Measurements from ENCODE around the gene MAP1B. TPM values are rescaled to one million over a fixed set of nuclear protein-coding genes. Genes with fewer than 3 reads are reported as not detected.

The MAP1B gene
- total and polyA plus RNA-seq, 10 of the 15 experiments (the other 5 are each of a cell fraction or from before 2014, with no cell fraction given) = 0.02 to 0.81 (median 0.06) TPM; not detected in 1

GRCh38 chr5:72231991-72232703 lies 124.9 kb downstream of the MAP1B start:
- 63% methylated on average over 6 of the region's 6 CpGs for WGBS (ENCODE audit: insufficient coverage, insufficient replicate concordance, low lambda C conversion rate, missing lambda C conversion rate)
- Histone ChIP-seq H3K9ac (ENCODE audit: control insufficient read depth, insufficient read depth, low read length) (no peak overlapping the region; the same call in 1 of the 2 replicates), H2AFZ (ENCODE audit: control insufficient read depth, low read depth, low read length) (no peak overlapping the region), H3K4me3 (no peak overlapping the region), H3K4me1 (ENCODE audit: control insufficient read depth, insufficient read depth, low read length) (peaks cover 32% of the 10 kb centered on the region), H4K20me1 (ENCODE audit: control insufficient read depth, insufficient read depth) (no peaks in the 10 kb centered on the region), H3K27me3 (replicated peaks in 1 of 2; ENCODE audit: control insufficient read depth in 2 of 2, insufficient read depth in 2 of 2, low read length in 1 of 2) (no peaks in the 10 kb centered on the region), H3K27ac (ENCODE audit: control insufficient read depth, insufficient read depth) (no peak overlapping the region), H3K9me3 (replicated peaks; ENCODE audit: control insufficient read depth, insufficient read depth, low read length) (no peaks in the 10 kb centered on the region), H3K79me2 (ENCODE audit: control insufficient read depth, insufficient read depth, low read length) (no peaks in the 10 kb centered on the region; the same call in 1 of the 2 replicates), H3K4me2 (ENCODE audit: control insufficient read depth, insufficient read depth) (peak overlapping the region; percentile 65; the same call in 1 of the 2 replicates), H3K36me3 (ENCODE audit: control insufficient read depth in 2 of 2, insufficient read depth in 2 of 2, low read length in 1 of 2) (peaks cover 10 to 35% of the 10 kb centered on the region in 2 experiments)
- DNase-seq (ENCODE audit: low read depth, low spot score) (no peak), ATAC-seq (peak; percentile 38), FAIRE-seq (peak; percentile 52)
- BruUV-seq (replicated peaks) = no TSS peak
- ChIA-PET SMC1A (ENCODE audit: uncharacterized antibody, unreplicated experiment) (interaction anchor here (0.7 to 1.7 kb wide), 8 partner anchors 10 to 98 kb away, joined by 3 to 6 read pairs (median 4); no protein-coding TSS in a partner anchor), RAD21 (ENCODE audit: unreplicated experiment) (interaction anchor here (1.4 to 5.0 kb wide), 3 partner anchors 12 to 76 kb away, joined by 5 to 31 read pairs (median 7); no protein-coding TSS in a partner anchor), POLR2A (no interaction called here), CTCF (interaction anchor here (1.2 to 1.8 kb wide), 3 partner anchors 10 to 36 kb away, joined by 3 to 10 read pairs (median 4); no protein-coding TSS in a partner anchor)
- intact Hi-C loops (cut with micrococcal nuclease; ENCODE audit: unreplicated experiment) (loop anchor here (5.0 kb wide), 1 partner anchor 75 kb away; no protein-coding TSS in a partner anchor), in situ Hi-C loops (cut with MboI) (no loop called here)
- TF ChIP-seq ATF2 (IDR thresholded peaks at IDR 0.05; ENCODE audit: low read length) = 0 out of 2 replicates have a peak, but pooled peaks have one; percentile 16
- 0 out of 2 replicates have a peak, but pooled peaks have one; percentile 27 for TF ChIP-seq DPF2 (IDR thresholded peaks at IDR 0.05)
- TF ChIP-seq SPI1 (IDR thresholded peaks at IDR 0.05; ENCODE audit: borderline replicate concordance, insufficient read depth, low read depth, low read length) = no peak
- TF ChIP-seq EED (IDR thresholded peaks at IDR 0.05; ENCODE audit: low read depth) = no peak
- no peak for TF ChIP-seq CUX1 (IDR thresholded peaks at IDR 0.05; ENCODE audit: insufficient replicate concordance, low read depth, low read length)
- no peak for TF ChIP-seq IRF5 (IDR thresholded peaks at IDR 0.05; ENCODE audit: borderline replicate concordance)
- no peak for TF ChIP-seq SMAD5 (IDR thresholded peaks at IDR 0.05; ENCODE audit: low read depth)
- TF ChIP-seq IKZF2 (IDR thresholded peaks at IDR 0.05) = peak in 1 of 2 experiments; percentile 25; a peak in 1 of 4 replicates
- TF ChIP-seq MYB (IDR thresholded peaks at IDR 0.05; ENCODE audit: borderline replicate concordance, low read depth, low read length) = no peak
- TF ChIP-seq ATF7 (IDR thresholded peaks at IDR 0.05; ENCODE audit: low read depth) = 0 out of 2 replicates have a peak, but pooled peaks have one; percentile 23
- TF ChIP-seq KLF5 (IDR thresholded peaks at IDR 0.05; ENCODE audit: partially characterized antibody) = no peak
- TF ChIP-seq RAD21 (IDR thresholded peaks at IDR 0.05; ENCODE audit: insufficient read depth, low read depth, low read length) = no peak
- TF ChIP-seq TBL1XR1 (IDR thresholded peaks at IDR 0.05; ENCODE audit: low read depth, low read length) = no peak
- no peak for TF ChIP-seq EP300 (IDR thresholded peaks at IDR 0.05; ENCODE audit: borderline replicate concordance in 1 of 2, control insufficient read depth in 1 of 2, low read depth in 2 of 2, low read length in 2 of 2)
- no peak for TF ChIP-seq CHD2 (IDR thresholded peaks at IDR 0.05; ENCODE audit: borderline replicate concordance, low read depth, low read length)

All from GM12878 (cell line).